ENCODE results near the gene GNA15.

- no peak for TF ChIP-seq CTCF (IDR thresholded peaks at IDR 0.05)
- TF ChIP-seq EP300 (IDR thresholded peaks at IDR 0.05) = no peak
Measured at GRCh38 chr19:3192228-3192635, 56.4 kb downstream of the GNA15 start.

Data from sigmoid colon (tissue), 4 donors.